Neutrophil (primary cell): Measurements from ENCODE around the gene RAB3B.
A peak's percentile ranks its signal among the peaks of the same experiment; 100 is the strongest.

ENCODE experiments used
- H3K27ac ChIP-seq: fragments of 200-600 bp; sonication (generic); 2 replicates; pipeline ENCODE4 v1.5.1; 2016; ENCODE audit warnings: mild to moderate bottlenecking, moderate library complexity
- H3K27me3 ChIP-seq: fragments of 200-600 bp; sonication (generic); 2 replicates; pipeline ENCODE4 v1.6.0; 2016; ENCODE audit warnings: mild to moderate bottlenecking
- H3K36me3 ChIP-seq: fragments of 200-600 bp; sonication (generic); 2 replicates; pipeline ENCODE4 v1.5.1; 2017
- H3K4me1 ChIP-seq, 2 experiments: fragments of 200-600 bp in 1 of 2; sonication (generic) in 1 of 2; 1 replicate in 1 of 2; 2 replicates in 1 of 2; pipeline versions ENCODE4 v1.5.1 to v1.6.1; 2013 to 2016; ENCODE audit warnings: low read depth in 1 of 2, low read length in 1 of 2, mild to moderate bottlenecking in 1 of 2, moderate library complexity in 1 of 2; ENCODE audit not compliant: control insufficient read depth in 1 of 2, insufficient read depth in 1 of 2
- H3K4me3 ChIP-seq, 2 experiments: fragments of 200-600 bp in 1 of 2; sonication (generic) in 1 of 2; 1 replicate in 1 of 2; 2 replicates in 1 of 2; pipeline ENCODE4 v1.5.1; 2013 to 2016; ENCODE audit warnings: low read depth in 1 of 2, low read length in 1 of 2, mild to moderate bottlenecking in 1 of 2, moderate library complexity in 1 of 2
- H3K9me3 ChIP-seq: fragments of 200-600 bp; sonication (generic); 2 replicates; pipeline ENCODE4 v1.5.1; 2016
- TF ChIP-seq, protein P1 (sequence below): fragments of 200-600 bp; sonication (generic); IDR thresholded peaks from 2 replicates; pipeline ENCODE4 v1.5.1; 2016; ENCODE audit warnings: antibody characterized with exemption

The RAB3B gene

DNA sequence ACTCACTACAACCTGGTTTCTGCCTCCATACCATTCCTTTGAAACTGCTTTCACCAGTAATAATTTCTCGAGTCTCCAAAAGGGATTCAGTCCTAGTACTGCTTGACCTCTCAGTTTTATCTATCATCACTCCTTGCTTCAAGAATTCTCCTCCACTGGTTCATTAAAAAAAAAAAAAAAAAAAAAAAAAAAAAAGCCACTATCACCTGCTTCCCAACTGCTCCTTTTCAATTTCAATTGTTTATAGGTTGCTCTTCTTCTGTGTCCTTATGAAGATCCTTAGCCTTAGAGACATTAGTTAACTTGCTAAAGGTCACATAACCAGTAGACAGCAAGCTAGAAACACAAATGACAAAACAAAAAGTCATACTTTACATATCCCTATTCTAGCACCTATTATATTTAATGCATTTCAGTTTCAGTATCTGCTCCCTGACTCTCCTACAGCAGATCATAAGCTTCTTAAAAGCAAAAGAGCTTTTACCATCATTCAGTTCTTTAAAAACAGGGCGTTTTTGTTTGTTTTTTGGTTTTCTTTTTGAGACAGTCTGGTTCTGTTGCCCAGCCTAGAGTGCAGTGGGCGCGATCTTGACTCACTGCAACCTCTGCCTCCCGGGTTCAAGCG, 119.0 kb downstream of the RAB3B start:
- TF ChIP-seq, protein P1, sequence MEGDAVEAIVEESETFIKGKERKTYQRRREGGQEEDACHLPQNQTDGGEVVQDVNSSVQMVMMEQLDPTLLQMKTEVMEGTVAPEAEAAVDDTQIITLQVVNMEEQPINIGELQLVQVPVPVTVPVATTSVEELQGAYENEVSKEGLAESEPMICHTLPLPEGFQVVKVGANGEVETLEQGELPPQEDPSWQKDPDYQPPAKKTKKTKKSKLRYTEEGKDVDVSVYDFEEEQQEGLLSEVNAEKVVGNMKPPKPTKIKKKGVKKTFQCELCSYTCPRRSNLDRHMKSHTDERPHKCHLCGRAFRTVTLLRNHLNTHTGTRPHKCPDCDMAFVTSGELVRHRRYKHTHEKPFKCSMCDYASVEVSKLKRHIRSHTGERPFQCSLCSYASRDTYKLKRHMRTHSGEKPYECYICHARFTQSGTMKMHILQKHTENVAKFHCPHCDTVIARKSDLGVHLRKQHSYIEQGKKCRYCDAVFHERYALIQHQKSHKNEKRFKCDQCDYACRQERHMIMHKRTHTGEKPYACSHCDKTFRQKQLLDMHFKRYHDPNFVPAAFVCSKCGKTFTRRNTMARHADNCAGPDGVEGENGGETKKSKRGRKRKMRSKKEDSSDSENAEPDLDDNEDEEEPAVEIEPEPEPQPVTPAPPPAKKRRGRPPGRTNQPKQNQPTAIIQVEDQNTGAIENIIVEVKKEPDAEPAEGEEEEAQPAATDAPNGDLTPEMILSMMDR, result no peak
- H3K4me3 ChIP-seq, result no peak overlapping the region

DNA sequence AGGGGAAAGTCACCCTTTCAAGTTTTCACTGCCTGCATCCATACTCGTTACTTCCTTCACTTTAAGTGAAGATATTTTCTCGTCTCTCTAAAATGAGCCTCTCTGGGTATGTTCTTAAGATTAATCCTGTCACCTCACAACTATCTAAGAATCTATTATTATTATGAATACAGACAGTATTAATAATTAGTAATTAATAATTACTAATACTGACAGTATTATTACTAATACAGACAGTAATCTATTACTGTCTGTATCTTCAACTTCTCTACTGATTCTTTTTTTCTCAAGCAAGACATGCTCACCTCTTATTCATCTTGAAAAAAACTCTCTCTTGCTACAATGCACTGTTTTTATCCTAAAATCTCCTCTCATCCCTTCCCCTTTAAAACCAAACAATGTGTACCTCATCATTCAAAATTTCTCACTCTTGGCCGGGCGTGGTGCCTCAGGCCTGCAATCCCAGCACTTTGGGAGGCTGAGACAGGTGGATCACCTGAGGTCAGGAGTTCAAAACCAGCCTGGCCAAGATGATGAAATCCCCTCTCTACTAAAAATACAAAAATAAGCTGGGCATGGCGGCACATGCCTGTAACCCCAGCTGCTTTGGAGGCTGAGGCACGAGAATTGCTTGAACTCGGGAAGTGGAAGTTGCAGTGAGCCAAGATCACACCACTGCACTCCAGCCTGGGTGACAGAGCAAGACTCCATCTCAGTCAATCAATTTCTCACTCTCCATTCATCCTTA, 119.7 kb downstream of the RAB3B start:
- Histone ChIP-seq H3K36me3 (peaks cover 15% of the 10 kb centered on the region), H3K27ac (peak overlapping the region; percentile 35), H3K4me1 (peaks cover 7 to 24% of the 10 kb centered on the region in 2 experiments), H3K9me3 (no peaks in the 10 kb centered on the region), H3K27me3 (no peaks in the 10 kb centered on the region), H3K4me3 (no peak overlapping the region)
- TF ChIP-seq, protein P1, result no peak

More for the DNA sequence above, 119.0 kb downstream of the RAB3B start:
- Histone ChIP-seq H3K27ac (peak overlapping the region; percentile 35), H3K27me3 (no peaks in the 10 kb centered on the region), H3K36me3 (peaks cover 15% of the 10 kb centered on the region), H3K9me3 (no peaks in the 10 kb centered on the region), H3K4me1 (peaks cover 14 to 30% of the 10 kb centered on the region in 2 experiments)

DNA sequence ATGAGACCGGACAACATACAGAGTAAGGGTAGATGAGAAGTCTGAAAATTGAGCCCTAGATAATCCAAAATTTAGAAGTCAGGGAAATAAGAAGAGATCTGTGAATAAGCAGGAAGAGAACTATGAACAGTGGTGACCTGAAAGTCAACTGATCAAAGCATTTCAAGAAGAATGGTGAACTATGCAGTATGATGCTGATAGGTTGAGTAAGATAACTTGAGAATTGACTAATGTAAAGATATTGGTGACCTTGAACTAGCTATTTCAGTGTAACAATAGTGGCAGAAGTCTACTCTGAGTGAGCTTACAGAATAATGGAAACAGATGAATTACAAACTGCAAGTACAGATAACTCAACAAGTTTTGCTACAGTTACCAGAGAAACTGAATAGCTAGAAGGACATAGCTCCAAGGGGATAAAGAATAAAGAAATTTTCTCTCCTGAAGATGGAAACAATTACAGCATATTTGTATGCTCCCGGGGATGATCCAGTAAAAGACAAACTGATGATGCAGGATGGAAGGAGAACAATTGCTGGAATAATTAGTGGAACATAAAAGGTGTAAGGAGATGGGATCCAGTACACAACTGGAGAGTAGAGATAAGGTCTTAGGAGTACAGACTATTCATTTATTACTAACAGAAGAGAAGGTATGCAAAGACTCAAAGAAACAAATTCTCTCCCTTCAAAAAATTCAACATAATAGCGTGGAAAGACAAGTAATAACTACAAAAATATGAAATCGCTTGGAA, 122.8 kb downstream of the RAB3B start:
- TF ChIP-seq, protein P1, result no peak
- H3K27ac ChIP-seq, result no peak overlapping the region
- H3K4me1 ChIP-seq, result peaks cover 0 to 7% of the 10 kb centered on the region in 2 experiments
- H3K4me3 ChIP-seq, result no peak overlapping the region
- H3K27me3 ChIP-seq, result no peaks in the 10 kb centered on the region
- H3K9me3 ChIP-seq, result no peaks in the 10 kb centered on the region
- peaks cover 4% of the 10 kb centered on the region for H3K36me3 ChIP-seq

DNA sequence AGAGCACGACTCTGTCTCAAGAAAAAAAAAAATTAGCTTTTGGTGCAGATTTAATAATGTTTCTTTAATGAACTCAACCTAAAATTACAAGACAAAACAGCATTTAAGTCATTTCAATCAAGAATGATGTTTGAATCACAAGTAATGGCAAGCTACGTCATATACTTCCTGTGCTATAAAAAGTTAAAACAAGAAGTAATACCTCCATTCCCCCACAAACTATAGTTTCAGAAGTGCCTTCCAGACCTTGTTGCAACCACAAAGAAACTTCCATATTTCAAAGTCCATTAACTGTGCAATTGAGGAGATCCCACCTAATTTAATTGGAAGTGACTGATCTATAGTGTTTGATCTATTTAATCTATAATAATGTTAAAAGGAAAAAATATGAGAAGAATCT, 127.1 kb downstream of the RAB3B start:
- no peaks in the 10 kb centered on the region for H3K4me1 ChIP-seq
- no peaks in the 10 kb centered on the region for H3K27me3 ChIP-seq
- no peaks in the 10 kb centered on the region for H3K9me3 ChIP-seq
- no peak overlapping the region for H3K4me3 ChIP-seq
- H3K27ac ChIP-seq, result peak overlapping the region; percentile 18
- H3K36me3 ChIP-seq, result peaks cover 14% of the 10 kb centered on the region
- TF ChIP-seq, protein P1, result no peak

DNA sequence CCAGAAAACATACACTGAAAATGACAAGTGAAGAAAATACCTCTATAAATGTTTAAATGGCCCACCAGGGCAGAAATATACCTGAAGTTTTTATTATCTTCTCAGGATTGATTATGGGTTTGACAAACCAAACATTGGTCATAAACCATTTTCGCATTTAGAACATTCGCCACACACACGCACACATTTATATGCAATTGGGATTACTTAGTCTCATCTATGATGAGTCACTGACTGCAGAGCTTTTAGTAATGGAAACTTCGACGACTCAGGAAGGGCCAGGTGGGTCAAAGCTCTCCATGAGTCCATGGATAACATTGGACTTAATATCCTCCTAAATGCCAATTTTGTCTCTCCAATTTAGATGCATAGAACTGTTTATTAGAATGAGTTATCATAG, 128.8 kb downstream of the RAB3B start:
- Histone ChIP-seq H3K4me1 (no peaks in the 10 kb centered on the region), H3K36me3 (peaks cover 14% of the 10 kb centered on the region), H3K4me3 (no peak overlapping the region), H3K27me3 (no peaks in the 10 kb centered on the region), H3K27ac (no peak overlapping the region), H3K9me3 (no peaks in the 10 kb centered on the region)
- TF ChIP-seq, protein P1, result no peak
